Gastroesophageal sphincter (tissue), 3 donors: ENCODE measurements around the gene APOOL.
A peak's percentile ranks its signal among the peaks of the same experiment; 100 is the strongest.

ENCODE experiments used
- CTCF ChIP-seq, 4 experiments: fragments of 200-600 bp in 2 of 4; fragments of 450-650 bp in 2 of 4; sonication (generic) in 1 of 4; IDR thresholded peaks; one replicate each; pipeline ENCODE4 v1.5.1; 2017 to 2019; ENCODE audit warnings: antibody characterized with exemption in 4 of 4, mild to moderate bottlenecking in 2 of 4, moderate library complexity in 2 of 4
- POLR2A ChIP-seq, 2 donors: fragments of 450-650 bp; IDR thresholded peaks; one replicate each; pipeline ENCODE4 v1.6.1; 2017; ENCODE audit warnings: antibody characterized with exemption in 2 of 2, mild to moderate bottlenecking in 2 of 2, moderate library complexity in 1 of 2

DNA sequence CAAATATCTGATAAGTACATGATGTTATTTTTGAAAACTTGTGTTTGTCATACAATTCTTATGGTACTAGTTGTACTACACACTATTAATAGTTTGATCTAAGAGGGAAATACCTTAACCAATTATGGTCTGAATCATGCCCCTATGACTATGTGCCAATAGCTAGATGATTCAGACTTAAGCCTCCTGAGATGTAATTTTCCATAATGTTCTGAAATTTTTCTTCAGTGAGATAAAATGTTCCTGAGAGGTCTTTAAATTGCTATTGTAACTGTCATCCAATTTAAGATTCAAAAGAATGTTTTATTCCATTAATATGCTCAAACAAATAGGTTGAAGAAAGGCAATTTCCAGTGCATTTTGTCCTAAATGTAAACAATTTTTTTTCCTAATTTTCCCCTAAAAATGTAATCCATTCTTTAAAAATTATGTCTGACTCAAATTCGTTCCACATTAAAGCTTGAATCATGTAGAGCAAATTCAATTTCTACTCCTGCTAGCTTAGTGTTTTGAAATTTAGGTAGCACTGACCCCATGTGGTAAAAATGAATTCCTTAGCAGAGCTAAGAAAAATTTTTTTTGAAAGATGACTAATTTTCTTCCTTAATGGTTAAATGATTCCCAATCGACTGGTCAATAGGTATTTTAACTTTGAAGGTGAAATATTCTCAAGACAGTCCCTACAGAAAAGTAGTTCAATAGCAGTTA, 49.1 kb downstream of the APOOL start:
- TF ChIP-seq CTCF (IDR thresholded peaks at IDR 0.05) (peak; percentile 19 to 53 (median 24)), POLR2A (IDR thresholded peaks at IDR 0.05) (no peak)
